Sigmoid colon (tissue), 7 donors: Measurements from ENCODE around the gene PRUNE2. TPM values are rescaled to one million over a fixed set of nuclear protein-coding genes. Genes with fewer than 3 reads are reported as not detected.

Source experiments
- DNase-seq: peaks from one replicate; pipeline ENCODE4 v3.0.0-alpha.2; 2019
- H3K27ac ChIP-seq, 4 donors: fragments of 200-600 bp; sonication (generic); one replicate each; pipeline ENCODE4 v1.5.1; 2016 to 2019; ENCODE audit warnings: mild to moderate bottlenecking in 1 of 4
- H3K27me3 ChIP-seq, 3 donors: fragments of 200-600 bp; sonication (generic); one replicate each; pipeline ENCODE4 v1.5.1; 2019; ENCODE audit warnings: mild to moderate bottlenecking in 1 of 3
- H3K36me3 ChIP-seq, 4 donors: fragments of 200-600 bp; sonication (generic); one replicate each; pipeline ENCODE4 v1.5.1; 2016 to 2019
- H3K4me1 ChIP-seq, 4 donors: fragments of 200-600 bp; sonication (generic); one replicate each; pipeline ENCODE4 v1.5.1; 2017 to 2019
- H3K4me3 ChIP-seq, 4 donors: fragments of 200-600 bp; sonication (generic); one replicate each; pipeline ENCODE4 v1.5.1; 2017 to 2019; ENCODE audit warnings: mild to moderate bottlenecking in 2 of 4, moderate library complexity in 1 of 4
- H3K9me3 ChIP-seq, 4 donors: fragments of 200-600 bp in 3 of 4; sonication (generic) in 3 of 4; one replicate each; pipeline versions ENCODE4 v1.5.1 to v1.6.1; 2013 to 2019
- EP300 ChIP-seq, 4 donors: sonication (generic); formaldehyde crosslinking; IDR thresholded peaks; one replicate each; pipeline ENCODE4 v1.6.1; 2017; ENCODE audit warnings: antibody characterized with exemption in 4 of 4
- POLR2A ChIP-seq, 2 donors: fragments of 450-650 bp; IDR thresholded peaks; one replicate each; pipeline ENCODE4 v1.6.1; 2016; ENCODE audit warnings: antibody characterized with exemption in 2 of 2, mild to moderate bottlenecking in 2 of 2, moderate library complexity in 2 of 2
- POLR2AphosphoS5 ChIP-seq, 4 donors: sonication (generic); formaldehyde crosslinking; IDR thresholded peaks; one replicate each; pipeline ENCODE4 v1.6.1; 2017; ENCODE audit warnings: antibody characterized with exemption in 4 of 4
- WGBS, 2 donors: extraction: QIAGEN DNeasy Blood & Tissue Kit; methylation state at CpG; one replicate each; pipeline ENCODE4 v1.1.7; 2013; 5-methylcytosine and 5-hydroxymethylcytosine counted together
- intact Hi-C: fragments of 100-400 bp; cut with DNase I; formaldehyde crosslinking; loops from one replicate; pipeline ENCODE4 v1.15.1; 2023
- polyA plus RNA-seq, 3 donors: library from polyadenylated mRNA; stranded (reverse); fragments of 200-250 nt; gene quantifications; one replicate each; pipeline ENCODE4 v1.2.3, GENCODE V29; 2013
- total RNA-seq, 4 donors: library from RNA; depleted of rRNA; stranded (reverse); fragments of >200 nt; gene quantifications; one replicate each; pipeline ENCODE4 v1.1.0, GENCODE V29; 2016
- TF ChIP-seq, protein P1 (sequence below), 4 experiments: fragments of 450-650 bp in 3 of 4; fragments of 200-600 bp in 1 of 4; IDR thresholded peaks; one replicate each; pipeline ENCODE4 v1.5.1; 2016 to 2019; ENCODE audit warnings: antibody characterized with exemption in 4 of 4, mild to moderate bottlenecking in 3 of 4, moderate library complexity in 2 of 4
- donor health status: healthy with polysubstance abuse.
- donor health status: Bipolar disorder and iron deficiency.
- donor health status: healthy.

PRUNE2 gene
- total and polyA plus RNA-seq, 7 donors, result 7.4 to 536 (median 440) TPM

DNA sequence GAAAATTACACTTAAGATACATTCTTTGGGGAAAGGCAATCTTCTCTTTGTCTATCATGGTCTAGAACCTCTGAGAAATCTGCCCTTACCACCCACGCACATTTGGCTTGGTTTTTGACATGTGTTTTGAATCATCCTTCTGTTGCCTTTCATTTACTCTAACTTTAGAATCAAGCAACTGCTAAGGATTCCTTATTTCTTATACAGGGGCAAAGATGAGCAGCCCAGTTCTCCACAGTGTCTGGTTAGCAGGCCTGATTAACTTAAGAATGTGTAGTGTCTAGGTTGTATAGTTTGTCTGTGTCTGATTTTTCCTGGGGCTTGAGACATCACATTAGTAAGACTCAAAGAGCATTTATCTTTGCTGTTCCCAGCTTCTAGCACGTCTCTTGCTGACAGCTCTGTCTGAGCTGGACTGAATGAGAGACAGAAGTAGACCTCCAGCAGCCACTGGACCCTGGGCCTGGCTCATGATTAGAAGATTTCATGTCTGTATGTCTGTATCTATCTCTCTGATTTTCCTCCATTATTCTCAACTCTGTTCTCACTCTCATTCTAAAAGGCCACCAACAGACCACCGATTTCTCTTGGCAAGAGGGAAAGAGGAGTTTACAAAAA lies 173.5 kb downstream of the PRUNE2 start:
- TF ChIP-seq POLR2A (IDR thresholded peaks at IDR 0.05), result no peak
- no peak for TF ChIP-seq EP300 (IDR thresholded peaks at IDR 0.05)
- TF ChIP-seq, protein P1, sequence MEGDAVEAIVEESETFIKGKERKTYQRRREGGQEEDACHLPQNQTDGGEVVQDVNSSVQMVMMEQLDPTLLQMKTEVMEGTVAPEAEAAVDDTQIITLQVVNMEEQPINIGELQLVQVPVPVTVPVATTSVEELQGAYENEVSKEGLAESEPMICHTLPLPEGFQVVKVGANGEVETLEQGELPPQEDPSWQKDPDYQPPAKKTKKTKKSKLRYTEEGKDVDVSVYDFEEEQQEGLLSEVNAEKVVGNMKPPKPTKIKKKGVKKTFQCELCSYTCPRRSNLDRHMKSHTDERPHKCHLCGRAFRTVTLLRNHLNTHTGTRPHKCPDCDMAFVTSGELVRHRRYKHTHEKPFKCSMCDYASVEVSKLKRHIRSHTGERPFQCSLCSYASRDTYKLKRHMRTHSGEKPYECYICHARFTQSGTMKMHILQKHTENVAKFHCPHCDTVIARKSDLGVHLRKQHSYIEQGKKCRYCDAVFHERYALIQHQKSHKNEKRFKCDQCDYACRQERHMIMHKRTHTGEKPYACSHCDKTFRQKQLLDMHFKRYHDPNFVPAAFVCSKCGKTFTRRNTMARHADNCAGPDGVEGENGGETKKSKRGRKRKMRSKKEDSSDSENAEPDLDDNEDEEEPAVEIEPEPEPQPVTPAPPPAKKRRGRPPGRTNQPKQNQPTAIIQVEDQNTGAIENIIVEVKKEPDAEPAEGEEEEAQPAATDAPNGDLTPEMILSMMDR (IDR thresholded peaks at IDR 0.05), result no peak
- no peak for TF ChIP-seq POLR2AphosphoS5 (IDR thresholded peaks at IDR 0.05)
- peaks cover 0 to 10% (median 0%) of the 10 kb centered on the region in 4 donors for H3K36me3 ChIP-seq
- peaks cover 0 to 23% (median 14%) of the 10 kb centered on the region in 4 donors for H3K4me1 ChIP-seq
- DNase-seq, result no peak
- no peak overlapping the region for H3K4me3 ChIP-seq
- WGBS, 2 donors, result 68 to 88% methylated on average over 3 of the region's 3 CpGs
- H3K27me3 ChIP-seq, result no peaks in the 10 kb centered on the region
- intact Hi-C loops, result no loop called here
- H3K27ac ChIP-seq, result peak overlapping the region in 1 of 4 donors; percentile 9
- no peaks in the 10 kb centered on the region for H3K9me3 ChIP-seq

DNA sequence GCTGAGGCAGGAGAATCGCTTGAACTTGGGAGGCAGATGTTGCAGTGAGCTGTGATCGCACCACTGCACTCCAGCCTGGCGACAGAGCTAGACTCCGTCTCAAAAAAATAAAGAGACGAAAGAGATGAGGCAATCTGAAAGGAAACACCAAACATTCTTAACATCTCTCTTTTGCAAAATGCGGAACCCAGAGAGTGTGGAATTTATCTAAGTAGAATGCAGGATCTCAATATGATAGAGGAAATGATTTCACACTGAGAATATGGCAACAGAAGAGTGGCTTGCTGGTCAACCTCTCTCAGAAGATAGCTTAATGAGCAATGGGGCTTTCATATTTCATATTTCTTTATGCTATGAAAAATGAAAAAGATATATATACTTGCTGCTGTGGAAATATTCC lies 175.1 kb downstream of the PRUNE2 start:
- DNase-seq, result no peak
- peaks cover 0 to 37% (median 26%) of the 10 kb centered on the region in 4 donors for H3K4me1 ChIP-seq
- H3K27me3 ChIP-seq, result no peaks in the 10 kb centered on the region
- WGBS, 2 donors, result 96 to 98% methylated on average over 6 of the region's 6 CpGs
- peaks cover 0 to 10% (median 2%) of the 10 kb centered on the region in 4 donors for H3K36me3 ChIP-seq
- intact Hi-C loops, result no loop called here
- no peak overlapping the region for H3K4me3 ChIP-seq
- no peak overlapping the region for H3K27ac ChIP-seq
- H3K9me3 ChIP-seq, result no peaks in the 10 kb centered on the region
- TF ChIP-seq POLR2AphosphoS5 (IDR thresholded peaks at IDR 0.05) (no peak), EP300 (IDR thresholded peaks at IDR 0.05) (no peak), POLR2A (IDR thresholded peaks at IDR 0.05) (no peak)
- TF ChIP-seq, protein P1 (IDR thresholded peaks at IDR 0.05), result no peak

DNA sequence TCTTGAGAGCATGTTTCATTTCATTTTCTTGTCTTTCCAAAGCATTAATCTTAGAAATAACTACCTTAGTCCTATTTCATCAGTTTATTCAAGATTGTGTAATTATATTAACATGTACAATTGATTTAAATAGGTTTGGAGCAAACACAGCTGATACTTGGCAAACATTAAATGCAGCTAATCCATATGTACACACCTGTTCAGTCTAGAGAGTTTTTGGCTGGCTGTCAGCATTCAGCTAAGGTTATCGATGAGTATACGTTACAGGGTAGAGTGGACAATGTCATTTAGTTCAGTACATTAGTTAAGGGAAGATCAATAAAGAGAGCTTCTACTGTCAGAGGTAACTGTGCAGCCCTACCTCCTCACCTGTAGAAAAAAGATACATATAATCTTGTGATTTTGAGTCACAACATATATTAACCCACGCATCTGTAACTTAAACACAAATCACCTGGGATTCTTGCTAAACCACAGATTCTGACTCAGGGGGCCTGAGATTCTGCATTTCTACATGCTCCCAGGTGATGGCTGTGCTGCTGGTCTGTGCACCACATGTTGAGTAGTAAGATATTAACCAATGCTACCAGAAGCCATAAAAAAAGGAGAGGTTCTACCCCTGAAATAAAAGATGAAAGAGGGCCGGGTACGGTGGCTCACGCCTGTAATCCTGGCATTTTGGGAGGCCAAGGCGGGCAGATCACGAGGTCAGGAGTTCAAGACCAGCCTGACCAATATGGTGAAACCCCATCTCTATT lies 175.8 kb downstream of the PRUNE2 start:
- Histone ChIP-seq H3K36me3 (peaks cover 0 to 10% (median 3%) of the 10 kb centered on the region in 4 donors), H3K27ac (no peak overlapping the region), H3K27me3 (no peaks in the 10 kb centered on the region), H3K4me1 (peaks cover 0 to 37% (median 27%) of the 10 kb centered on the region in 4 donors), H3K9me3 (no peaks in the 10 kb centered on the region), H3K4me3 (no peak overlapping the region)
- DNase-seq, result no peak
- no peak for TF ChIP-seq POLR2A (IDR thresholded peaks at IDR 0.05)
- no peak for TF ChIP-seq POLR2AphosphoS5 (IDR thresholded peaks at IDR 0.05)
- intact Hi-C loops, result no loop called here
- WGBS, 2 donors, result 21 to 64% methylated on average over 8 of the region's 8 CpGs

DNA sequence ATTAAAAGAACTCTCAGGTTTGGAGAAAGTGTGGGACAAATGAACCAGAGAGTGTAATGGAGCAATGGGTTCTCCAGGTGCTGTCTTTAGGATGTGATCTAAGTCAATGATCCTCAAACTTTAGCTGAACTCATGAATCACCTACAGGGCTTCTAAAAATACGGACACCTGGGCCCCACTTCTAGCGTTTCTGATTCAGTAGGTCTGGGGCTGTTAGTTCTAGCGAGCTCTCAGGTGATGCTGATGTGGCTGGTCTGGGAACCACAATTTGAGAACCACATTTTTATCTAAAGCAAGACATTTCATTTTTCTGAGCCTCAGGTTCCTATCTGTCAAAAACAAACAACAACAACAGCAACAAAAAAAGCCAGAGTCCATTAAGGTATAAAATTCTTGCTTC lies 176.8 kb downstream of the PRUNE2 start:
- WGBS, 2 donors, result 89 to 96% methylated on average over 3 of the region's 3 CpGs
- no peak for TF ChIP-seq POLR2AphosphoS5 (IDR thresholded peaks at IDR 0.05)
- TF ChIP-seq POLR2A (IDR thresholded peaks at IDR 0.05), result no peak
- TF ChIP-seq, protein P1 (IDR thresholded peaks at IDR 0.05), result no peak
- TF ChIP-seq EP300 (IDR thresholded peaks at IDR 0.05), result no peak
- no peak overlapping the region for H3K27ac ChIP-seq
- no peak for DNase-seq
- no peak overlapping the region for H3K4me3 ChIP-seq
- H3K4me1 ChIP-seq, result peaks cover 0 to 35% (median 27%) of the 10 kb centered on the region in 4 donors
- peaks cover 0 to 10% (median 3%) of the 10 kb centered on the region in 4 donors for H3K36me3 ChIP-seq
- intact Hi-C loops, result no loop called here
- no peaks in the 10 kb centered on the region for H3K27me3 ChIP-seq
- no peaks in the 10 kb centered on the region for H3K9me3 ChIP-seq

DNA sequence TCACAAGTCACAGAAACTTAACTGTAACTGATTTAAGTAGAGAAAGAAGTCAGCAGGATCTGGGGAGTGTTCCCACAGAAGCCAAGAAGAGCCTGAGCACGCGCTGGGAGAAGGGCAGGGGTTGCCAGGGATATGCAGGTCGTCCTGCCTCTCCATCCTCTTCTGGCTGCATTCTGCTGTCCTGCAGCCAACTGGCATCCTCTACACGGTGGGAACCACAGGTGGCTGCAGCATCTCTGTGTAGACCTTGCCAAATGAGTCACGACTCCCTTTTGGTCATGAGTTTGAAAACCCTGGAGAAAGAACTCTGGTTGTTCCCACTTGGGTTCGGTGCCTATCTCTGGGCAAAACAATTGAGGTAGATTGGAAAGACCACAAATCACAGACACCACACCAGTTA lies 180.0 kb downstream of the PRUNE2 start:
- no peaks in the 10 kb centered on the region for H3K9me3 ChIP-seq
- no peaks in the 10 kb centered on the region for H3K27me3 ChIP-seq
- no peak overlapping the region for H3K4me3 ChIP-seq
- WGBS, 2 donors, result 76 to 81% methylated on average over 6 of the region's 6 CpGs
- H3K36me3 ChIP-seq, result peaks cover 0 to 7% (median 3%) of the 10 kb centered on the region in 4 donors
- peak overlapping the region in 1 of 4 donors; percentile 0 for H3K27ac ChIP-seq
- peaks cover 0 to 27% (median 18%) of the 10 kb centered on the region in 4 donors for H3K4me1 ChIP-seq
- TF ChIP-seq, protein P1 (IDR thresholded peaks at IDR 0.05), result no peak
- TF ChIP-seq EP300 (IDR thresholded peaks at IDR 0.05), result no peak
- no peak for TF ChIP-seq POLR2AphosphoS5 (IDR thresholded peaks at IDR 0.05)
- TF ChIP-seq POLR2A (IDR thresholded peaks at IDR 0.05), result no peak
- no peak for DNase-seq
- intact Hi-C loops, result no loop called here
